H1 (cell line): Measurements from ENCODE around the gene FRMD4B. TPM values are rescaled to one million over a fixed set of nuclear protein-coding genes. Genes with fewer than 3 reads are reported as not detected.

Experiments
- polyA plus RNA-seq, 7 experiments: library from polyadenylated mRNA; depleted of rRNA in 3 of 7; stranded (reverse) in 5 of 7; unstranded in 2 of 7; fragments of >200 nt in 5 of 7; fragments of 200-250 nt in 2 of 7; gene quantifications; 1 replicate in 5 of 7; 2 replicates in 1 of 7; 4 replicates in 1 of 7; pipeline versions ENCODE4 v1.2.1 to v1.2.3, GENCODE V29; 2011 to 2013; ENCODE audit warnings: missing spikeins in 2 of 7, mixed read lengths in 2 of 7
- total RNA-seq: library from RNA; stranded (reverse); fragmentation: NEBNext Ultra II Directional; extraction: Animal tissue kit (Norgen Biotek cat#: 25700); gene quantifications from 2 replicates; pipeline ENCODE4 v1.2.1, GENCODE V29; 2021
- TF ChIP-seq, protein P1 (sequence below): fragments of 300-600 bp; sonication (generic); IDR thresholded peaks from 2 replicates; pipeline ENCODE4 v1.7.1; 2012; ENCODE audit warnings: low read length, moderate library complexity, mild to moderate bottlenecking, inconsistent platforms; ENCODE audit not compliant: insufficient replicate concordance

The FRMD4B gene
- total and polyA plus RNA-seq, 2 of the 8 experiments (the other 6 are each of a cell fraction or from before 2014, with no cell fraction given), result 2.7 to 7.2 TPM

DNA sequence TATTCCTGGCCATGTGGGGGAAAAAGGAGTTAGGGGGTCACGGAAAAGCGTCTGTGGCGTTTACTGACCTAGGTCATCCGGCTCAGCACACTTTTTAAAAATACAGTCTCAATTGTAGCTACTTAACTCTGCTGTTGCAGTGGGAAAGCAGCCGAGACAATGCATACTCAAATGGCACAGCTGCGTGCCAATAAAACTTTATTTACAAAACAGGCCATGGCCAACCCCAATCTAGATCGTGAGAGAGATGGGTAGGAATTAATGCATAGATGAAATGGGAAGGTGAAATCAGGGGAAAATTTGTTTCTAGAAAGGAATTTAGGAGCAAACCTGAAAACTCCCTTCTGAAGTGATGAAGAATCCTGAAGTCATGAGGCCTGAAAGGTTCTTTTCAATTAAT is 22.0 kb upstream of the FRMD4B start (continued):
- TF ChIP-seq, protein P1, sequence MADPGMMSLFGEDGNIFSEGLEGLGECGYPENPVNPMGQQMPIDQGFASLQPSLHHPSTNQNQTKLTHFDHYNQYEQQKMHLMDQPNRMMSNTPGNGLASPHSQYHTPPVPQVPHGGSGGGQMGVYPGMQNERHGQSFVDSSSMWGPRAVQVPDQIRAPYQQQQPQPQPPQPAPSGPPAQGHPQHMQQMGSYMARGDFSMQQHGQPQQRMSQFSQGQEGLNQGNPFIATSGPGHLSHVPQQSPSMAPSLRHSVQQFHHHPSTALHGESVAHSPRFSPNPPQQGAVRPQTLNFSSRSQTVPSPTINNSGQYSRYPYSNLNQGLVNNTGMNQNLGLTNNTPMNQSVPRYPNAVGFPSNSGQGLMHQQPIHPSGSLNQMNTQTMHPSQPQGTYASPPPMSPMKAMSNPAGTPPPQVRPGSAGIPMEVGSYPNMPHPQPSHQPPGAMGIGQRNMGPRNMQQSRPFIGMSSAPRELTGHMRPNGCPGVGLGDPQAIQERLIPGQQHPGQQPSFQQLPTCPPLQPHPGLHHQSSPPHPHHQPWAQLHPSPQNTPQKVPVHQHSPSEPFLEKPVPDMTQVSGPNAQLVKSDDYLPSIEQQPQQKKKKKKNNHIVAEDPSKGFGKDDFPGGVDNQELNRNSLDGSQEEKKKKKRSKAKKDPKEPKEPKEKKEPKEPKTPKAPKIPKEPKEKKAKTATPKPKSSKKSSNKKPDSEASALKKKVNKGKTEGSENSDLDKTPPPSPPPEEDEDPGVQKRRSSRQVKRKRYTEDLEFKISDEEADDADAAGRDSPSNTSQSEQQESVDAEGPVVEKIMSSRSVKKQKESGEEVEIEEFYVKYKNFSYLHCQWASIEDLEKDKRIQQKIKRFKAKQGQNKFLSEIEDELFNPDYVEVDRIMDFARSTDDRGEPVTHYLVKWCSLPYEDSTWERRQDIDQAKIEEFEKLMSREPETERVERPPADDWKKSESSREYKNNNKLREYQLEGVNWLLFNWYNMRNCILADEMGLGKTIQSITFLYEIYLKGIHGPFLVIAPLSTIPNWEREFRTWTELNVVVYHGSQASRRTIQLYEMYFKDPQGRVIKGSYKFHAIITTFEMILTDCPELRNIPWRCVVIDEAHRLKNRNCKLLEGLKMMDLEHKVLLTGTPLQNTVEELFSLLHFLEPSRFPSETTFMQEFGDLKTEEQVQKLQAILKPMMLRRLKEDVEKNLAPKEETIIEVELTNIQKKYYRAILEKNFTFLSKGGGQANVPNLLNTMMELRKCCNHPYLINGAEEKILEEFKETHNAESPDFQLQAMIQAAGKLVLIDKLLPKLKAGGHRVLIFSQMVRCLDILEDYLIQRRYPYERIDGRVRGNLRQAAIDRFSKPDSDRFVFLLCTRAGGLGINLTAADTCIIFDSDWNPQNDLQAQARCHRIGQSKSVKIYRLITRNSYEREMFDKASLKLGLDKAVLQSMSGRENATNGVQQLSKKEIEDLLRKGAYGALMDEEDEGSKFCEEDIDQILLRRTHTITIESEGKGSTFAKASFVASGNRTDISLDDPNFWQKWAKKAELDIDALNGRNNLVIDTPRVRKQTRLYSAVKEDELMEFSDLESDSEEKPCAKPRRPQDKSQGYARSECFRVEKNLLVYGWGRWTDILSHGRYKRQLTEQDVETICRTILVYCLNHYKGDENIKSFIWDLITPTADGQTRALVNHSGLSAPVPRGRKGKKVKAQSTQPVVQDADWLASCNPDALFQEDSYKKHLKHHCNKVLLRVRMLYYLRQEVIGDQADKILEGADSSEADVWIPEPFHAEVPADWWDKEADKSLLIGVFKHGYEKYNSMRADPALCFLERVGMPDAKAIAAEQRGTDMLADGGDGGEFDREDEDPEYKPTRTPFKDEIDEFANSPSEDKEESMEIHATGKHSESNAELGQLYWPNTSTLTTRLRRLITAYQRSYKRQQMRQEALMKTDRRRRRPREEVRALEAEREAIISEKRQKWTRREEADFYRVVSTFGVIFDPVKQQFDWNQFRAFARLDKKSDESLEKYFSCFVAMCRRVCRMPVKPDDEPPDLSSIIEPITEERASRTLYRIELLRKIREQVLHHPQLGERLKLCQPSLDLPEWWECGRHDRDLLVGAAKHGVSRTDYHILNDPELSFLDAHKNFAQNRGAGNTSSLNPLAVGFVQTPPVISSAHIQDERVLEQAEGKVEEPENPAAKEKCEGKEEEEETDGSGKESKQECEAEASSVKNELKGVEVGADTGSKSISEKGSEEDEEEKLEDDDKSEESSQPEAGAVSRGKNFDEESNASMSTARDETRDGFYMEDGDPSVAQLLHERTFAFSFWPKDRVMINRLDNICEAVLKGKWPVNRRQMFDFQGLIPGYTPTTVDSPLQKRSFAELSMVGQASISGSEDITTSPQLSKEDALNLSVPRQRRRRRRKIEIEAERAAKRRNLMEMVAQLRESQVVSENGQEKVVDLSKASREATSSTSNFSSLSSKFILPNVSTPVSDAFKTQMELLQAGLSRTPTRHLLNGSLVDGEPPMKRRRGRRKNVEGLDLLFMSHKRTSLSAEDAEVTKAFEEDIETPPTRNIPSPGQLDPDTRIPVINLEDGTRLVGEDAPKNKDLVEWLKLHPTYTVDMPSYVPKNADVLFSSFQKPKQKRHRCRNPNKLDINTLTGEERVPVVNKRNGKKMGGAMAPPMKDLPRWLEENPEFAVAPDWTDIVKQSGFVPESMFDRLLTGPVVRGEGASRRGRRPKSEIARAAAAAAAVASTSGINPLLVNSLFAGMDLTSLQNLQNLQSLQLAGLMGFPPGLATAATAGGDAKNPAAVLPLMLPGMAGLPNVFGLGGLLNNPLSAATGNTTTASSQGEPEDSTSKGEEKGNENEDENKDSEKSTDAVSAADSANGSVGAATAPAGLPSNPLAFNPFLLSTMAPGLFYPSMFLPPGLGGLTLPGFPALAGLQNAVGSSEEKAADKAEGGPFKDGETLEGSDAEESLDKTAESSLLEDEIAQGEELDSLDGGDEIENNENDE, result no peak
- TF ChIP-seq, all 59 proteins: peak for 0
